Stimulated activated CD4-positive, alpha-beta T cell treated with anti-CD3 and anti-CD28 coated beads, Interleukin-15, amount 100 ng/mL, for 24 hours (primary cell): ENCODE measurements around the gene LRRC4B.

Experiments
- DNase-seq: peaks from one replicate; pipeline ENCODE4 v3.0.0-alpha.2; 2020

LRRC4B gene

DNA sequence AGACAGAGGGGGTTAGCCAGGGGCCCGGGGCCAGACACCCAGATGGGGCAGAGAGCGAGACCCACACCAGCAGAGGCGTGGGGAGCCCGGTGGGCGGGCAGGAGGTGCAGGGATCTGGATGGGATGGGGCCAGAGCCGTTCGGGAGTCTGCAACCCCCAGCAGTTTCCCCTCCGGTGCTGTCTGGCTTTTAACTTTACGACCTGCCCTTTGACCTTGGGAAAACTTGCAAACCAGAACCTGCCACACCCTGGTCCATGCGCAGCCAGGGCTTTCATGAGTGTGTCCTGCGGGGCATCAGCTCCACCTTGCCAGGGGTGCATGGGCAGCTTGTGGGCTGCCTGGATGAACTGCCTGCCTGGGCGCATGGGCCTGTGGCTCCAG lies 67.1 kb downstream of the LRRC4B start:
- DNase-seq = no peak

DNA sequence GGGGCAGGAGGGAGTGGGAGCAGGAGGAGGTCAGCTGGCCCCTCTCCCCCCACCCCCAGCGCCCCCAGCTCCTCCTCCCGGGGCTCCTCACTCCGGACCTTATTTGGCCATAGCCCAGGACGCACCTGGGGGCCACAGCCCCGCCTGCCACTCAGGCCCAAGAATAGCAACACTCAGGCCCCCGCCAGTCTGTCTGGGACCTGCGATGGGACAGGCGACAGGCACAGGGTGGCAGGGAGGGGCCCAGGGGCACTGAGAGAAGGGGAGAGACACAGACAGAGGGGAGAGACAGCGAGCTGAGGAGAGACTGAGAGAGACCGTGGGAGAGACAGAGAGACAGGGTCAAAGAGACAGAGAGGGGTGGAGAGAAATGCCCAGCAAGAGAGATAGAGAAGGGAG lies 67.5 kb downstream of the LRRC4B start:
- DNase-seq = no peak

DNA sequence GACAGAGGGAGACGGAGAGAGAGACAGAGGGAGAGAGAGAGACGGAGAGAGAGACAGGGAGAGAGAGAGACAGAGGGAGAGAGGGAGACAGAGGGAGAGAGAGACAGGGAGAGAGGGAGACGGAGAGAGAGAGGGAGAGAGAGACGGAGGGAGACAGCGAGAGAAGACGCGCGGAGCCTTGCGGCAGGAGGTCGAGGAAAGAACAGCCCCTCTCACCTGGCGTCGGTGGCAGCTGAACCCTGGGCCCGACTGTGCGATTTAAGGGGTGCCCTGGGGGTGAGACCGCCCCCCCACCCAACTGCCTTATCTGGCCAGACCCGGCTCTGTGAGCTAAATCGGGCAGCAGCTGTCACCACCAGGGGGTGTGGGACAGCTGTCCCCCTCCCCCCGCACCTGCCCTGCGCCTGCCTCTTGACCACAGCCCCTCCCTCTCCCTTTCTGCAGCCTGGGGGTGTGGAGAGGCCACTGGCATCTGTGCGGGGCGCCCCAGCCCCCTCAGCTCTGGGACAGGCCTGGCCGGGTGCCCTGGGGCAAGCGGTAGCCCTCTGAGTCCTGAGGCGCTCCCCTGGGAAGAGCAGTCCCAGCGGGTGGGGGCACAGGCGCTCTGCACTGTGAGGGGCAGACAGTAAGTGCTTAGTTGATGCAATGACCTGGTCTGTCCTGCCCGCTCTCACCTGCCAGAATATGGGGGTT lies 68.0 kb downstream of the LRRC4B start:
- DNase-seq = no peak

DNA sequence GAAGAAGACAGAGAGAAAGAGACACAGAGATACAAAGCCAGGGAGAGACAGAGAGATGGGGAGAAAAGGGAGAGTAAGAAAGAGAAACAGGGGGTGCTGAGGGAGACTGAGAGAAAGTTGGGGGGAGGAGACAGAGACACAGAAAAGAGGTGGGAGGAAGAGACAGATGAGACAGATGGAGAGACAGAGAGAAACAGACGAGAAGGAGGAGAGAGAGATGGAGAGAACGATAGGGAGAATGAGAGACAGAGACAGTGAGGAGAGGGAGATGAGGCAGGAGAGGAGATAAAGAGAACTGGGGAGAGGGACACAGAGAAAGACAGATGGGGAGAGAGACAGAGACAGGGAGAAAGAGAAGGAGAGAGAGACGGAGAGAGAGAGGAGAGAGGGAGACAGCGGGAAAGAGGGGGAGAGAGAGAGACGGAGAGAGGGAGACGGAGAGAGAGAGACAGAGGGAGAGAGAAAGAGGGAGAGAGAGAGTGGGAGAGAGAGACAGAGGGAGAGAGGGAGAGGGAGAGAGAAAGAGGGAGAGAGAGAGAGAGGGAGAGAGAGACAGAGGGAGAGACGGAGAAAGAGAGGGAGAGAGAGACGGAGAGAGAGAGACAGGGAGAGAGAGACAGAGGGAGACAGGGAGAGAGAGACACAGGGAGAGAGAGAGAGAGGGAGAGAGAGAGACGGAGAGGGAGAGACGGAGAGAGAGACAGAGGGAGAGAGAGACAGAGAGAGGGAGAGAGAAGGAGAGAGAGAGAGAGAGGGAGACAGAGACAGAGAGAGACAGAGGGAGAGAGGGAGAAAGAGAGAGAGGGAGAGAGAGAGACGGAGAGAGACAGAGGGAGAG lies 69.8 kb downstream of the LRRC4B start:
- no peak for DNase-seq

DNA sequence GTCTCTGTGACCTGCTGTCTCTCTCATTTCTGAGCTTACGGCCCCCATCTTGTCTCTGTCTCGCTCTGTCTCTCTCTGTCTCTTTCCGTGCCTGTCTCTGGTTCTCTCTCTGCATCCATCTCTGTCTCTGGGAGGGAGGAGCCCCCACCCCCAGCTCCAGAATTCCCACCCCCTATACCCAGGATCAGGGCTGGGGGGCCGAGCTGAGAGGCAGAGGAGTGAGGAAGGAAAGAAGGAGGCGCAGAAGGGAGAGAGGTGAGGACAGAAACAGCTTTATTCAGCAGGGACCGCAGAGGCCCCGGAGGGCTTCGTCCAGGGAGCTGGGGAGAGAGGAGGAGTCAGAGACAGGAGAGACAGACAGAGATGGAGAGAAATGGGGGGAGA lies 71.2 kb downstream of the LRRC4B start:
- DNase-seq = no peak

DNA sequence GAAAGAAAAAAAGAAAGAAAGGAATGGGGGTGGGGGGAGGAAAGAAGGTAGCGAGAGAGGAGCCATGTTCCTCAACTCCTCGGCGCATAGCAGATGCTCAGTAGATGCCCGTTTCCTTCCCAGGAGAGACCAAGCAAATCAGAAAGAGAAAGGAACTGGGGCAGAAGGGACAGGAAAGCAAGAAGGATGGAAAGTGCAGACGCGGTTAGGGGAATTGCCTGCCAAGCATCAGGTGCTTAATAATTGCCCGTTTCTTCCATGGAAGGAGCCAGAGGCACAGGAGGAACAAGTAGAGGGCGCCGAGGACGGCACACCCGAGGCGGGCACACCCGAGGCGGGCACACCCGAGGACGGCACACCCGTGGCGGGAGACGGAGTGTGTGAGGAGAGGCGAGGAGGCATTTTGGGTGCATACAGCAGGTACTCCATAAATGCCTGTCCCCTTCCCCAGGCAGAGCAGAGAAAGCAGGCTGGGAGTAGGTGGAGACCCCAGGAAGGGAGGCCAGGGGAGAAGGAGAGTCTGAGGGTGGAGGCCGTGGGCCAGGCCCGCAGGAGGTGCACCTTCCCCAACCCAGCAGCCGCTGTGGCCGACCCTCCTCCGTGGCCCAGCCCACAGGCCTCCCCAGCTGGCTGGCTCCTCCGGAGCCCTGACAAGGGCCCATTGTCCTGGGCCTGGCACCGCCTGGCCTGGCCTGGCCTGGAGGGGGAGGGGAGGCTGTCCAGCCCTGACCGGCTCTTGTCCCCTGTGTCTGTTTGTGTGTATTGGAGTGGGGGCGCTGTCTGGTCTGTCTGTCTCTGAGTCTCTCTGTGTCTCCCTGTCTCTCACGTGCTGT lies 71.8 kb downstream of the LRRC4B start:
- no peak for DNase-seq

DNA sequence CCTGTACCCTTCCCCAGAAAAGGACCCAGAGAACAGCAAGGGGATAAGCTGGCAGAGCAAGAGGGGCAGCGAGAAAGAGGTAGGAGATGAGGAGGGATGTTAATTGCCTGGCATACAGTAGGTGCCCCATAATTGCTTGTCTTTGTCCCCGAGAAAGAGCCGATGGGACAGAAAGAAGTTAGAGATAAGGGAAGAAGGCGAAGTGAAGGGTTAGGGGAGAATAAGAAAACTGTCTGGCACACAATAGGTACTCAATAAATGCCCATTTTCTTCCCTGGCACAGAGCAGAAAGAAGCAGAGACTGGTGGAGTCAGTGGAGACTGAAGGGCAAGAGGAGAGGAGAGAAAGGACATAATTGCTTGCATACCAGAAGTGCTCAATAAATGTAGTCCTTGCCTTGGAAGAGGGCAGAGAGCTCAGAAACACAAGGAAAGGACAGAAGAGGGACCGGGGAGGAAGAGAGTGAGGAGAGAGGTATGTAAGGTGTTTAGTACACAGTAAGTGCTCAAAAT lies 73.2 kb downstream of the LRRC4B start:
- DNase-seq = no peak

DNA sequence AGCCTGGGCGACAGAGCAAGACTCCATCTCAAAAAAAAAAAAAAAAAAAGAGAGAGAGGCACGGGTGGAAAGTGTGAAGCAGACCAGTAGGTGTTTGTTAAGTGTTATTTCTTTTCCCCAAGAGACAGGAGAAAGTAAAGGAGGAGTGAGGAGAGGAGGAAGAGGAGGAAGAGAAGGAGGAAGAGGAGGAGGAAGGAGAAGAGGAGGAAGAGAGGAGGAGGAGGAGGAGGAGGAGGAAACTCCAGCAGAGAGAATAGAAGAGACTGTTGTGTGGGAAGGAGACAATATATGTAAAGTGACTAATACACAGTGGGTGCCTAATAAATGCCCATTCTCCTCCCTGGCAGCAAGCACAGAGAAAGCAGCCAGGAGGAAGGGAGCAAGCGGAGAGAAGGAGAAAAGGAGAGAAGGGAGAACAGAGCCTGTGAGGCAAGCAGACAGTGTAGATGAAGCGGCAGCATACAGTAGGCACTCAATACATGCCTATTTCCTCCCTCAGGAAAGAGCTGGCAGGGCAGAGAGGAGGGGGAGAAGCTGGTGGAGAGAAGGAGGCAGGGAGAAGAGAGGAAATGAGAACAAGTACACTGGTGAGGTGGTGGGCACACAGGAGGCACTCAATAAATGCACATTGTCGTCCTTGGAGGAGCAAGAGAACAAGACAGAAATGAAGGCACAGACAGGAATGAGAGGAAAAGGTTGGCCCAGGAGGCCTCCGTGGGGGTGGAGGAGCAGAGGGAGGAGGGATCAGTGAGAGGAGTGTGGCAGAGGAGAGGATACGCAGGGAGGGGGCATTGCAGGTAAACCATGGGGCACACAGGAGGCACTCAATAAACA lies 73.8 kb downstream of the LRRC4B start:
- DNase-seq = no peak

DNA sequence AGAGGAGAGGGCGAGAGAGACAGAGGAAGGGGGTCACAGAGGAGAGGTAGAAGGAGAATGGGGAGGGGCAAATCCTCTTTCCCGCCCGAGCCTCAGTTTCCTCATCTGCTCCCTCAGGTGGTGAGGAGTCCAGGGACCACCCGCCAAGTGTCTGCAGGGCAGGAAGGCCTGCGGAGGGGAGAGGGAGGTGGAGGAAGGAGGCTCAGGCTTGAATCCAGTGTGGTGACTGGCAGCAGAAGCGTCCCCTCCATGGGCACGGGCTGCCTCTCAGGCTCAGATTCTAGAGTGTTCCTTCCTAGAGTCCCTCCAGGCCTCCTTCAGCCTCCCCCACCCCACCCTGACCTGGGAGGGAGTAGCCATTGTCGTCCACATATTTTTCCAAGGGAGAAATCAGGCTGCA lies 75.1 kb downstream of the LRRC4B start:
- no peak for DNase-seq

DNA sequence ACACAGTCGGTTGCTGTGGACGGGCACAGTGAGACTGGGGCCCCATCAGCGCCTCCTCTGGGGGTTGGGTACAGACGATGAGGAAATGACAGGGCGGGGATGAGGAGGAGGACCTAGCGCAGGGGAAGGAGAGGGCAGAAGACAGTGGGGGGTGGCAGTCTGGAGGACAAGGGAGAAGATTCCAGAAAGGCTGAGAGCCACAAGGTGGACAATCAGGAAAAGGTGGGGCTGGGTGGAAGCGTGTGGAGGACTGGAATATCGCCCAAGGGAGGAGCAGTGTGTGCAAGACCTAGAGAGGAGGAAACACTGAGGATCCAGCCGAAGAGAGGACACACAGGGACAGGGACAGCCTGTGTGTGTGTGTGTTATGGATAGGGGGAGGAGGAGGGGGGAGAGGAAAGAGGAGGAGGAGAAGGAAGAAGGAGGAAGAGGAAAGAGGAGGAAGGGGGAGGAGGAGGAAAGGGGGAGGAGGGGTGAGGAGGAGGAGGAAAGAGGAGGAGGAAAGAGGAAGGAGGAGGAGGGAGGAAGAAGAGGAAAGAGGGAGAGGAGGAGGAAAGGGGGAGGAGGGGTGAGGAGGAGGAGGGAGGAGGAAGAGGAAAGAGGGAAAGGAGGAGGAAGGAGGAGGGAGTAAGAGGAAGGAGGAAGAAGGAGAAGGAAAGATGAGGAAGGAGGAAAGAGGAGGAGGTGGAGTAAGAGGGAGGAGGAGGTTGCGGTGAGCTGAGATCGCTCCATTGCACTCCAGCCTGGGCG lies 75.8 kb downstream of the LRRC4B start:
- peak; percentile 57 for DNase-seq

DNA sequence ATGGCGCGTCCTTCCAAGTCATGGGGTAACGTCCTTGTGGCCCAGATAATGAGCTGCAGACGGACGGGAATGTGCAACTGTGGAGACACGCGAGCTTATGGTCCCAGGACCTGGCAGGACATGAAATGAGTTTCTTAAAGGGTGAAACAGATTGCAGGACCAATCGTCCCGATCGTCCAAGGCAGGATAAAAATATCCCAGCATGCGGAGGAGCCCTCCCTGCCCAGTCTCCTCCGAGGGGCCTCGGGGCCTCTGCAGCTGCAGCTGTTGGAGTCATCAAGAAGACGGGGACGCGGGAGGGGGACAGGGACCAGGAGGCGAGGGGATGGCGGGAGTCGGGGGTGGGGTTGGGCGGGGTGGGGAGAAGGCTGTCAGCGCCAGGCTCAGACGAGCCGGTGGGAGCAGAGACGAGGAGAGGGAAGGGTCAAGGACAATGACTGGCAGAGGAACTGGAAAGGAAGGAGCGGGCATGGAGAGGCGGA lies 77.2 kb downstream of the LRRC4B start:
- DNase-seq = no peak

DNA sequence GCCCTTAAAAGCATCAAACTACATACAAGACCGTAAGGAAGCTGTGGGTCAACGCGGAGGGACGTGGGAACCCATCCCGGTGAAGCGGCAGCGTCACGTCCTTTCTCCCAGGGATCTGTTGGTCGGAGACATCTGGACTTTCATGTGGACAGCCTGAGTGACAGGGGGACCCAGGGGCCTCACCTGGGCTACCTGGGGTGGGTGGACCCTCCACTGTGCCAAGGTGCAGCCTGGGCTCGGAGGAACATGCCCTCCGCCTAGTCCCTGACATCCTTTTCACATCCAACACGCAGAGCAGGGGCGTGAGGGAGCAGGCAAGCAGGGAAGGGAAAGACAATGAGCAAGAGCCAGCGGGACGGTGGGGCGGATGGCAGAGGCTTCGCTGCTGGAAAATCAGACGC lies 77.8 kb downstream of the LRRC4B start:
- no peak for DNase-seq

DNA sequence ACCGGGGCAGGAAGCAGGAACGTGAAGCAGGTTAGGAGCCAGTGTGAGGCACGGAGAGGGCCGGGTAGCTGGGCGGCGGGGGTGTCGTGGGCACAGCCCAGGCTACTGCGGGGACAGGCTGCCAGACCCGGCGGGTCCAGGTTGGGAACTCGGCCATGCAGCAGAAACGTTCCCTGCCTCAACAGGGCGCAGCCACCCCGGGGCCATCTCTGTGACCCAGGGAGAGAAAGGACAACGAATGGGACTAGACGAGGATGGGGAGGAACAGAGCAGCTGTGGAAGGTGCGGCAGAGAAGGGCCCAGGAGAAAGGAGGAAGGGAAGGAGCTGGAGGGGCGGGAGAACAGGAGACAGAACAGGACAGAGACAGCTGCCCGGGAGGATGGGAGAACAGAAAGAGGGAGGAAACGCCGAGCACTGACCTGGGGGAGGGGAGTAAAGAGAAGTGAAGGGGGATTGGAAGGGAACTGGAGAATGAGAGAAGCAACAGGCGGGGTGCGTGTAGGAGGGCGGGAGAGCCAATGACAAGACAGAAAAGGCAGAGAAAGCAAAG lies 78.7 kb downstream of the LRRC4B start:
- no peak for DNase-seq

DNA sequence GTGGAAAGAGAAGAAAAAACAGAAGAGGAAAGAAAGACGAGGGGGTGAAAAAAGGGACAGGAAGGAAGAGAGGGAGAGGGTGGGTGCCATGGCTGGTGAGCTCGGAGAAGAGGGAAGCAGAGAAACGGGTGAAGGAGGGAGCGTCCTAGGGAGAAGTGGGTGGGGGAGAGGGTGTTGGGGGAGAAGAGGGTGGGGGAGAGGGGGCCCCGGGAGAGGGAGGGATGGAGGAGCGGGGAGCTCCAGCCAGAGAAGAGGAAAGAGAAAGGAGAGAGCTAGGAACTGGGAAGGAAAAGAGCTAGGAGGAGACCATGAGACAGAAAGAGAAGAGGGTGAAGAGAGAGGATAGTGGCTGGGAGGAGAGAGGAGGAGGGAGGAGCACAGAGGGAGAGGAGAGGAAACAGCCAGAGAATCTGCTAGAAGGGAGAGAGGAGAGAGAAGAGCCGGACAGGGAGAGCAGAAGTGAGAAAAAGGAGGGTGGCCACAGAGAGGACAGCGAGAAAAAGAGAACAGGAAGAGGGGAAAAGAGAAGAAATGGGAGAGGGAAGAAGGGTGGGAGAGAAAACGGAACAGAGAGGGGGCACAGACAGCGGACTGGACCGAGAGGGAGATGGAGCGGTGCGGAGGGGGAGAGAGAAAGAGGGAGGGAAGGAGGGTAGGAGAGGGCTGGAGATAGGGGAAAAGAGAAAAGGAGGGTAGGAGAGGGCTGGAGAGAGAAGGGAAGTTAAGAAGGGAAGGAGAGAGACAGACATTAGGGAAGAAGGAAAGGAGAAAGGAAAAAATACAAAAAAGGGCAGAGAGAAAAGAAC lies 79.6 kb downstream of the LRRC4B start:
- DNase-seq = no peak

DNA sequence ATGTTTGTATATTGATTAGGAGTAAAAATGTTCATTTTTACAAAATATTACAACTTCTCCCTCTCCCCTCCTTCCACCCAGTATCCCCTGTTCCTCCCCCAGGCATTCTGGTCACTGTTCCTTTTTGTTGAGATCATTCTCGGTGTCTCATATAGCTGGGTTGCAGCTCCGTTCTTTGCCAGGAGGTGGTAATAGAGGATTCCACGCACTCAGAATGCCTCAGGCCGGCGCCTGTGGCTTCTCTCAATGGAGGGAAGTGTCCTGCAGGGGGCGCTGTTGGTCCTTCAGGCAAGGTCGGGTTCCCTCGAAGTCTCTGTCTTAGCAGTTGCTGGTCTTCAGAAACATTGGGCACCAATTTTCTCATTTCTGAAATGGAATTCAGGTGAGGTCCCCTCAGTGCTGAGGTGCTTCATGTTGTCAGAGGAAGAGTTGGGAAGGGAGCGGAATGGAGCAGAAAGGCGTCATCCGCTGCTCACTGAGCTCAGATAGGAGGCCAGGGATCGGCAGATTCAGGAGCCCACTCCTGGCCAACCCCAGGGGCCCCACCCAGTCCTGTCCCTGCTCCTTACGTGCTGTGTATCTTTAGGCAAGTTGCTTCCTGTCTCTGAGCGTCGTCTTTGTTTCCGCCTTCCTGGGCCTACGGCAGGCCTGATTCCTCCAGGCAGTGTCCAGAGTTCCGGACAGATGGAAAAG lies 81.3 kb downstream of the LRRC4B start:
- DNase-seq = peak; percentile 77

DNA sequence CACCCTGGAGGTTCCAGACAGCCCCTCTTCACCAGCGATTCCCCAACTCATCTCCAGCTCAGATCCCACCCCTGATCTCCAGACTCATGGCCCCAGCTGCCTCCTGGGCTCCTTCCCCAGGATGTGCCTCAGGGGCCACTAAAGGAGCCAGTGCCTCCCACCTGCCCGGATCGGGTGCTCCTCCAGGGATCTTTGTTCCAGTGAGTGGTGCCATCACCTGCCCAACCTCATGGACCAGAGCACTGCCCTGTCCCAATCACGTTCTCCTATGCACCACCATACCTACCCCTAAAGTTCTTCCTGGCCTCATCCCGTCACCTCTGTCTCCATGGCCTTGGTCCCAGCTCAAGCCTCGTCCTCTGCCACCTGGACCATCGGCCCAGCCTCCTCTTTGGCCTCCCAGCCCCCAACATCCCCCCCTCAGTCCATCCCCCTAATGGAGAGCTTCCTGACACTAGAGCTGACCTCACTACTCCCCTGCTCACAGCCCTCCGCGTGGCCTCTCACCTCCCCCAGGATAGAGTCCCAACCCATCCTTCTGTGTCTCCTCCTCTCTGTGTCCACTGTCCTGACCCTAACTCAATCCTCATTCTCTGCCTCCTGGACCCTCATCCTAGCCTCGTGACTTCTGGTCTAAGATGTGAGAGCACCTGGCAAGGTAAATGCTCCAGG lies 82.8 kb downstream of the LRRC4B start:
- no peak for DNase-seq

DNA sequence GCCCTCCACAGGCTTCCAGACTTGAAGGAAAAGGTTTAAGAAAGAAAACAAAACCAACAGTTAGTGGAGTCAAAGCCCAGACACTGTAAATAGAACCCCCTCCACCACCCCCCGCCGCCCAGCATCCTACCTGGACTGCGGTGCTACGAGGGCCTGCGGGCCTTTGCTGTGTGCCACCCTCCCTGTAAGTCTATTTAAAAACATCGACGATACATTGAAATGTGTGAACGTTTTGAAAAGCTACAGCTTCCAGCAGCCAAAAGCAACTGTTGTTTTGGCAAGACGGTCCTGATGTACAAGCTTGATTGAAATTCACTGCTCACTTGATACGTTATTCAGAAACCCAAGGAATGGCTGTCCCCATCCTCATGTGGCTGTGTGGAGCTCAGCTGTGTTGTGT lies 85.3 kb downstream of the LRRC4B start:
- no peak for DNase-seq

DNA sequence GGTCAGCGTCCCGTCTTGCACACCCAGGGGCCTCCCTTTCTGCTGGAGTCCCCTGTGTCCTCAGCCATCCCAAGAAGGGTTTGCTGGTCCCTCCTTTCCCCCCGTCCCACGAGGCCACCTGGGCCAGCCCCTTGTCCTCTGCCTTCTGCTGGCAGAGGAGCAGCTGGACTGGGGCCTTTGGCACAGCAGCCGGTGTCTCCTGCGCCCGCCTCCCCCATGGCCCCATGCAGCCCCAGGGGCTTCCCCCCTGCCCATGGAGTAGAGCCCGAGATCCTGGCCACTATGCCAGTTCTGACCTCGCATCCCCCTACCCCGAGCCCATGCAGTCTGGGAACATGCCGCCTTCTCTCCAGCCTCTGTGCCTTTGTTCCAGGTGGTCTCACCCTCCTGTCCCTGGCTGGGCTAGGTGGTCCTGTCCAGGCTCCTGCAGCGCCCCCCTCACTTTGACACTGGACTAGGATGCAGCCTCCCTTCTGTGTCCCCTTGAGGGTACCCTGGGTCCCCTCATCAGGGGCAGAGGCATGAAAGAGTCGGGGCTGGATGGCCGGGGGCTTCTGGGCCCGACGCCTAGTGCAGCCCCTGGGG lies 85.9 kb downstream of the LRRC4B start:
- DNase-seq = no peak
